ENCODE measurements around the gene SV2C. TPM values are rescaled to one million over a fixed set of nuclear protein-coding genes. Genes with fewer than 3 reads are reported as not detected.

SV2C gene
- total RNA-seq, 1 donor from 2014 or later = not detected

GRCh38 chr5:76342474-76342873 is 259.3 kb downstream of the SV2C start:
- DNase-seq (ENCODE audit: low read depth) = no peak
- H3K4me3 ChIP-seq (ENCODE audit: low read depth, low read length) = no peak overlapping the region
- TF ChIP-seq, protein P1, sequence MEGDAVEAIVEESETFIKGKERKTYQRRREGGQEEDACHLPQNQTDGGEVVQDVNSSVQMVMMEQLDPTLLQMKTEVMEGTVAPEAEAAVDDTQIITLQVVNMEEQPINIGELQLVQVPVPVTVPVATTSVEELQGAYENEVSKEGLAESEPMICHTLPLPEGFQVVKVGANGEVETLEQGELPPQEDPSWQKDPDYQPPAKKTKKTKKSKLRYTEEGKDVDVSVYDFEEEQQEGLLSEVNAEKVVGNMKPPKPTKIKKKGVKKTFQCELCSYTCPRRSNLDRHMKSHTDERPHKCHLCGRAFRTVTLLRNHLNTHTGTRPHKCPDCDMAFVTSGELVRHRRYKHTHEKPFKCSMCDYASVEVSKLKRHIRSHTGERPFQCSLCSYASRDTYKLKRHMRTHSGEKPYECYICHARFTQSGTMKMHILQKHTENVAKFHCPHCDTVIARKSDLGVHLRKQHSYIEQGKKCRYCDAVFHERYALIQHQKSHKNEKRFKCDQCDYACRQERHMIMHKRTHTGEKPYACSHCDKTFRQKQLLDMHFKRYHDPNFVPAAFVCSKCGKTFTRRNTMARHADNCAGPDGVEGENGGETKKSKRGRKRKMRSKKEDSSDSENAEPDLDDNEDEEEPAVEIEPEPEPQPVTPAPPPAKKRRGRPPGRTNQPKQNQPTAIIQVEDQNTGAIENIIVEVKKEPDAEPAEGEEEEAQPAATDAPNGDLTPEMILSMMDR (conservative IDR thresholded peaks at IDR 0.05; ENCODE audit: low read depth, low read length) = no peak

- TF ChIP-seq, protein P1 (conservative IDR thresholded peaks at IDR 0.05; ENCODE audit: low read depth, low read length) = no peak
- DNase-seq (ENCODE audit: low read depth) = no peak
- no peak overlapping the region for H3K4me3 ChIP-seq (ENCODE audit: low read depth, low read length)
Observed at GRCh38 chr5:76345582-76345981, 262.4 kb downstream of the SV2C start.

GRCh38 chr5:76351176-76351575 is 268.0 kb downstream of the SV2C start:
- DNase-seq (ENCODE audit: low read depth) = no peak
- TF ChIP-seq, protein P1 (conservative IDR thresholded peaks at IDR 0.05; ENCODE audit: low read depth, low read length) = no peak
- no peak overlapping the region for H3K4me3 ChIP-seq (ENCODE audit: low read depth, low read length)

- no peak overlapping the region for H3K4me3 ChIP-seq (ENCODE audit: low read depth, low read length)
- DNase-seq (ENCODE audit: low read depth) = no peak
- TF ChIP-seq, protein P1 (conservative IDR thresholded peaks at IDR 0.05; ENCODE audit: low read depth, low read length) = no peak
Observed at GRCh38 chr5:76351577-76351976, 268.4 kb downstream of the SV2C start.

DNA sequence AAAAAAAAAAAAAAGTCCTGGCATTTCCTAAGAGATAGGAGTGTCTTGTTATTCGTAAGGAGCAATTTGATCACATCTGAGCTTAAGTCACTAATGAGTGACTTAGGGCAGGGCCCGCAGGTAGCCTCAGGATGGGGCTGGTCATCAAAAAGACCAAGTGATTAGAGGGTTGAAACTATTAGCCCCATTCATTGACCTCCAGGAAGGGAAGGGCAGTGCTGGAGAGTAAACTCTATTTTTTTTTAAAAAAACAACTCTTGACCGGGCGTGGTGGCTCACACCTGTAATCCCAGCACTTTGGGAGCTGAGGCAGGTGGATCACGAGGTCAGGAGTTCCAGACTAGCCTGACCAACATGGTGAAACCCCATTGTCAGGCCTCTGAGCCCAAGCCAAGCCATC is 273.7 kb downstream of the SV2C start:
- no peak overlapping the region for H3K4me3 ChIP-seq (ENCODE audit: low read depth, low read length)
- TF ChIP-seq, protein P1 (conservative IDR thresholded peaks at IDR 0.05; ENCODE audit: low read depth, low read length) = no peak

GRCh38 chr5:76363352-76364225 is 280.4 kb downstream of the SV2C start:
- no peak overlapping the region for H3K4me3 ChIP-seq (ENCODE audit: low read depth, low read length)
- TF ChIP-seq, protein P1 (conservative IDR thresholded peaks at IDR 0.05; ENCODE audit: low read depth, low read length) = no peak
- DNase-seq (ENCODE audit: low read depth) = no peak

More for the DNA sequence above, 273.7 kb downstream of the SV2C start:
- no peak for DNase-seq (ENCODE audit: low read depth)

DNA sequence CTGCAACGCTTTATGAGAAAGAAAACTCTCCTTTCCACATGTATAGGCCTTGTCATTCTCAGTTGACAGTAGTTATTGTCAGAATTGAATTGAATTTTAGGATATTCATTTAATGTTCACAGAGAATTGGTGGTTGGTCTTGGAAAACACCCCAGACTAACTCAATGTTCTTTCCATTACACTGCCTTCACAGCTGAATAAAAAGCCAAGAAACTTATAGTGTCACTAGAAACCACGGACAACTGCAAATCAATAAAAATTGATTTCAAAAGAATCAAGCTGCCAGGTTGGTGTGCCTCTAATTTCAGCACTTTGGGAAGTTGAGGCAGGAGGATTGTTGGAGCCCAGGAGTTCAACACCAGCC is 281.0 kb downstream of the SV2C start:
- H3K4me3 ChIP-seq (ENCODE audit: low read depth, low read length) = no peak overlapping the region
- DNase-seq (ENCODE audit: low read depth) = no peak
- TF ChIP-seq, protein P1 (conservative IDR thresholded peaks at IDR 0.05; ENCODE audit: low read depth, low read length) = no peak
